ENCODE measurements around the gene CYB561.

DNA sequence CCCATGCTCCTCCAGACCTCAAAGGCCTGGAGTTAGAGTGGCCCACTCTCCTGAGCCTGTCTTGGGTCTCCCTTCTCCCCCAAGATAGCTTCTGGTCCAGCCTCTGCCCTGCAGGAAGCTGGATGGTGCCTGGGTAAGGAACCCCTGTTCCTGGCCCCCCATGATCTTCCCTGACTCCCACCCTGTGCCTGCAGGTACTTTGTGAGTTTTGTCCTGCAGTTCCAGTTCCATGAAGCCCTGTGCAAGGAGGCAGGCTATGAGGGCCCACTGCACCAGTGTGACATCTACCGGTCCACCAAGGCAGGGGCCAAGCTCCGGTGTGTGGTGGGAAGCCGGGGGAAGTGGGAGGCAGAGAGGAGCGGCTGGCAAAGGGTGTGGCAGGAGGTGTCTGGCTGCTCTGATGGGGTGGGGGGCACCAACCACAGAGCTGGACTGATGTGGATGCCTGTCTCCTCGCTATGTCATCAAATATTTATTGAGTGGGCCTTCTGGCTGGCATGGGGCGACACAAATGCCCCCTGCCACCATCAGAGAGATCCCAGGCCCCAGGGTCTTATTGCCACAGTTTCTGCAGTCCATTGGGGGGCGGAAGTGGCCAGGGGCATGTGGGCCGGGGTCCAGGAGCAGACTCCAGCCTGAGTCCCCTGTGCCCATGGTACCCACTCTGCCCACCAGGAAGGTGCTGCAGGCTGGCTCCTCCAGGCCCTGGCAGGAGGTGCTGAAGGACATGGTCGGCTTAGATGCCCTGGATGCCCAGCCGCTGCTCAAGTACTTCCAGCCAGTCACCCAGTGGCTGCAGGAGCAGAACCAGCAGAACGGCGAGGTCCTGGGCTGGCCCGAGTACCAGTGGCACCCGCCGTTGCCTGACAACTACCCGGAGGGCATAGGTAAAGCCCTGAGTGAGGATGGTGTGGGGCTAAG lies 37.8 kb upstream of the CYB561 start:
- no peak for TF ChIP-seq POLR2AphosphoS5 (IDR thresholded peaks at IDR 0.05; ENCODE audit: low read depth, low read length)
- TF ChIP-seq POLR2A (IDR thresholded peaks at IDR 0.05; ENCODE audit: low read depth, low read length), result no peak
- TF ChIP-seq TAF1 (IDR thresholded peaks at IDR 0.05; ENCODE audit: borderline replicate concordance, low read depth, low read length), result no peak

Measured in GM12892 (cell line).